Measurements from ENCODE around the gene ANKIB1. TPM values are rescaled to one million over a fixed set of nuclear protein-coding genes. Genes with fewer than 3 reads are reported as not detected.

ANKIB1 gene
- polyA plus RNA-seq, 1 experiment = 35.0 TPM

DNA sequence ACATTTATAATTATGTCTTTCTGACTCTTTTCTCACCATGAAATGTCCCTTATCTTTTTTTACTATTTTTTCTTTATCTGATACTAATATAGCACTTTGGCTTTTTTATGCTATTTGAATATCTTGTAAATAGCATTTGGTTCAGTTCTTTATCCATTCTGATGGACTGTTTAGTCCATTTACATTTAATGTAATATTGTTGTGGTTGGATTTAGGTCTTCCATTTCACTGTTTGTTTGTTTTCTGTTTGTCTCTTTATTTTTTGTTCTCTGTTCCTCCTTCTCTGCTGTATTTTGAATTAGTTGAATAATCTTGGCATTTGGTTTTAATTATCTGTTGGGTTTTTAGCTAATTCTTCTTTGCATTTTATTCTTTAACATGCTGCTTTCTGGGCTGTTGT is 89.8 kb downstream of the ANKIB1 start:
- TF ChIP-seq, protein P1, sequence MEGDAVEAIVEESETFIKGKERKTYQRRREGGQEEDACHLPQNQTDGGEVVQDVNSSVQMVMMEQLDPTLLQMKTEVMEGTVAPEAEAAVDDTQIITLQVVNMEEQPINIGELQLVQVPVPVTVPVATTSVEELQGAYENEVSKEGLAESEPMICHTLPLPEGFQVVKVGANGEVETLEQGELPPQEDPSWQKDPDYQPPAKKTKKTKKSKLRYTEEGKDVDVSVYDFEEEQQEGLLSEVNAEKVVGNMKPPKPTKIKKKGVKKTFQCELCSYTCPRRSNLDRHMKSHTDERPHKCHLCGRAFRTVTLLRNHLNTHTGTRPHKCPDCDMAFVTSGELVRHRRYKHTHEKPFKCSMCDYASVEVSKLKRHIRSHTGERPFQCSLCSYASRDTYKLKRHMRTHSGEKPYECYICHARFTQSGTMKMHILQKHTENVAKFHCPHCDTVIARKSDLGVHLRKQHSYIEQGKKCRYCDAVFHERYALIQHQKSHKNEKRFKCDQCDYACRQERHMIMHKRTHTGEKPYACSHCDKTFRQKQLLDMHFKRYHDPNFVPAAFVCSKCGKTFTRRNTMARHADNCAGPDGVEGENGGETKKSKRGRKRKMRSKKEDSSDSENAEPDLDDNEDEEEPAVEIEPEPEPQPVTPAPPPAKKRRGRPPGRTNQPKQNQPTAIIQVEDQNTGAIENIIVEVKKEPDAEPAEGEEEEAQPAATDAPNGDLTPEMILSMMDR (IDR thresholded peaks at IDR 0.05; ENCODE audit: insufficient read depth, low read depth, low read length) = no peak
- no peak for DNase-seq (ENCODE audit: low read depth)
- CTCF ChIA-PET = no interaction called here
- Histone ChIP-seq H3K4me3 (ENCODE audit: low read depth, low read length) (no peak overlapping the region), H3K27me3 (ENCODE audit: control insufficient read depth, insufficient read depth, low read length) (no peaks in the 10 kb centered on the region), H3K36me3 (ENCODE audit: control insufficient read depth, insufficient read depth, low read length) (peaks cover 2% of the 10 kb centered on the region)
- POLR2A ChIA-PET = no interaction called here

DNA sequence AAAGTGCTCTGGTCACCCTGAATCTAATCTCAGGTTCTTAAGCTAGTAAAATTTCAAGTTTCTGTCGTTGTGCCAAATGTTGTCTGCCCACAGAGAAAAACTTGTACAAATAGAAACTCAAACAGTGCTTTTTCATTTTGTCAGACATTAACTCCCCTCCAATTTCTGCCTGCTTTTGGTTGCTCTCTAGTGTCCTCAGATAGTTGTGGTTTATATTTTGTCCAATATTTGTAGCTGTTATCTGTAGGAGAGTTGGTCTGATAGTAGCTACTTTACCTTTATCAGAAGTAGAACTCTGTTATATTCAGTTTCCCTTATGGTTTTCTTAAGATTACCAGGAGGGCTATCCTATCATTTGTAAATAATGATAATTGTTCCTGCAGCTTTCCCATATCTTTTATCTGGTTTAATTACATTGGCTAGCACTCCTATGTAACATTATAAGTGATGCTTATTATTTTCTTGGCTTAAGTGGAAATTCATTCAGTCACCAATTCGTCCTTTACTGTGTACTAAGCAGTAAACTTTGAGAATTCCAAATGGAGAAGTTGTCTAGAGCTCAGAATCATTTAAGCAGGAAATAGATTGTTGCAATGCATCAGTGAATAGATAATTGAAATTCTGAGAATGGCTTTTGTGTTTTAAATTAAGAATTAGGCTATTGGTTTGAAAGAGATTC is 91.0 kb downstream of the ANKIB1 start:
- no peak for DNase-seq (ENCODE audit: low read depth)
- no peaks in the 10 kb centered on the region for H3K36me3 ChIP-seq (ENCODE audit: control insufficient read depth, insufficient read depth, low read length)
- ChIA-PET CTCF (interaction anchor here (0.7 to 1.2 kb wide), 2 partner anchors 16 to 20 kb away, joined by 3 read pairs; no protein-coding TSS in a partner anchor), POLR2A (no interaction called here)
- H3K27me3 ChIP-seq (ENCODE audit: control insufficient read depth, insufficient read depth, low read length) = no peaks in the 10 kb centered on the region
- TF ChIP-seq, protein P1 (IDR thresholded peaks at IDR 0.05; ENCODE audit: insufficient read depth, low read depth, low read length) = no peak
- no peak overlapping the region for H3K4me3 ChIP-seq (ENCODE audit: low read depth, low read length)

DNA sequence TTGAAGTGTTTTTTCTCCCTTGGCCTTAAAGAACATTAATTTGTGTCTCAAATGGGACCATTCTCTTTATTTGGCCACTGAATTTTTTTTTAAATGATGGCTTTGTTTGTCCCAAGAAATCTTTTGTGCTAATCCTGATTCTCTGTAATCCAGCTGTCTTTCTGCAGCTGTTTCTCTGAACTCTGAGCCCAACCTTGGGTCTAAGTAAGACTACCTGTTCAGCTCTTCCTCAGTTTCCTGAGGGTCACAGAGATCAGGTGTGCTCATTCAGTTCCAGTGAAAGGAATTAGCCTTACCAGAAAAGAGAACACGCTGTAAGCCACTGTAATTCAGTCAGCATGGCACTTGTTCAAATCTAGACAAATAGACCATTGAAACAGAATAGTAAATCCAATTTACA is 94.2 kb downstream of the ANKIB1 start:
- Histone ChIP-seq H3K36me3 (ENCODE audit: control insufficient read depth, insufficient read depth, low read length) (peaks cover 2% of the 10 kb centered on the region; the same call in 1 of the 2 replicates), H3K27me3 (ENCODE audit: control insufficient read depth, insufficient read depth, low read length) (no peaks in the 10 kb centered on the region), H3K4me3 (ENCODE audit: low read depth, low read length) (no peak overlapping the region)
- POLR2A ChIA-PET = no interaction called here
- TF ChIP-seq, protein P1 (IDR thresholded peaks at IDR 0.05; ENCODE audit: insufficient read depth, low read depth, low read length) = no peak
- CTCF ChIA-PET = no interaction called here
- DNase-seq (ENCODE audit: low read depth) = no peak

DNA sequence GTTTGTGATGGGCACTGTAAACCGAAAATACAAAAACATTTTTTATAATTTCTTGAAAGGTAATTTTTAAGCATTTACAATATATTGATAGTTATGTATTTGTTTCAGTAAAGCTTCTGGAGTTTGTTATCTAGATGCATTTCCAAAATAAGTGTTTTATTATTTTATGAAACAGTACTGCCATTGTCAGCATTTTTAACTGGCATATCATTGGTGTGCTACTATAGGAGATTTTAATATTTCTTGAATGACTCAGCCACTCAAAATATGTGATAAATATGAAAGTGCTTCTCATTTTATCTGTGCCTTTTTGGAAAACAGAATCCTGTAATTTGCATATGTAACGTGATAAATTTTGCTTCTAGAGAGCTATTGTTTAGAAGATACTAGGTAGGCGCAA is 97.9 kb downstream of the ANKIB1 start:
- no peak for DNase-seq (ENCODE audit: low read depth)
- POLR2A ChIA-PET = no interaction called here
- H3K4me3 ChIP-seq (ENCODE audit: low read depth, low read length) = no peak overlapping the region
- peaks cover 2% of the 10 kb centered on the region; the same call in 1 of the 2 replicates for H3K36me3 ChIP-seq (ENCODE audit: control insufficient read depth, insufficient read depth, low read length)
- TF ChIP-seq, protein P1 (IDR thresholded peaks at IDR 0.05; ENCODE audit: insufficient read depth, low read depth, low read length) = no peak
- no peaks in the 10 kb centered on the region for H3K27me3 ChIP-seq (ENCODE audit: control insufficient read depth, insufficient read depth, low read length)
- CTCF ChIA-PET = interaction anchor here (1.5 kb wide), 1 partner anchor 48 kb away, joined by 3 read pairs; no protein-coding TSS in a partner anchor

DNA sequence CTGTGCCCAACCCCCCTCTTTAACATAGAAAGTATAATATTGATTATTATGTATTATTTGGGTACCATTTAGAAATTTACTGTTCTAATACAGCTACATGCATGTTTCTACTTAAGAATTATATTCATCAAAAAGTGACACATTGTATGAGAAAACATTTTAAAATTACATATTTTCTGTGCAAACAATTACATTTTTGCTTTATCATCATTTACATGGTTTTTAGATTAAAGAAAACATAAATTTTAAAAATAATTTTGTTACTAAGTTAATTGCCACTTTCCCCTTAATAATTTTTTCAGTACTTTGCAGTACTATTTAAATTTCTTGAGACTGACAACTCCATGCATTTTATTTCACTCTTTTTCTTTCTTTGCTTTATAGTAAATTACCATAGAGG is 106.2 kb downstream of the ANKIB1 start:
- TF ChIP-seq, protein P1 (IDR thresholded peaks at IDR 0.05; ENCODE audit: insufficient read depth, low read depth, low read length) = no peak

More for the DNA sequence above, 106.2 kb downstream of the ANKIB1 start:
- H3K4me3 ChIP-seq (ENCODE audit: low read depth, low read length) = no peak overlapping the region
- no peak for DNase-seq (ENCODE audit: low read depth)
- ChIA-PET CTCF (no interaction called here), POLR2A (no interaction called here)
- no peaks in the 10 kb centered on the region for H3K27me3 ChIP-seq (ENCODE audit: control insufficient read depth, insufficient read depth, low read length)
- no peaks in the 10 kb centered on the region; the same call in 1 of the 2 replicates for H3K36me3 ChIP-seq (ENCODE audit: control insufficient read depth, insufficient read depth, low read length)

Measured in BJ (cell line).